22Rv1 (cell line): ENCODE results near the gene TMEM42.
"Not testable (repeated sequence)": the region's sequence is repeated elsewhere in the genome, so short reads cannot be mapped to it uniquely, and the experiment has no call there.

Source experiments
- H3K27ac ChIP-seq: fragments of 450-650 bp; 2 replicates; pipeline ENCODE4 v1.5.1; 2017
- CTCF ChIP-seq: fragments of 450-650 bp; IDR thresholded peaks from 2 replicates; pipeline ENCODE4 v1.5.1; 2017; ENCODE audit warnings: mild to moderate bottlenecking
- ZFX ChIP-seq: fragments of 450-650 bp; IDR thresholded peaks from 2 replicates; pipeline ENCODE4 v1.6.1; 2017; ENCODE audit warnings: antibody characterized with exemption, borderline replicate concordance

TMEM42 gene

GRCh38 chr3:44861412-44862225 lies at the start of gene TMEM42:
TSS of gene TMEM42 (plus strand) at chr3:44861912. CDS start at chr3:44861925, 13 bp downstream.
- no peak within 1 kb of the TSS for H3K27ac ChIP-seq
- TF ChIP-seq CTCF = no peak
- no peak for TF ChIP-seq ZFX

GRCh38 chr3:44814751-44815150 lies 47.0 kb upstream of the TMEM42 start:
- TF ChIP-seq CTCF (no peak), ZFX (no peak)
- no peak overlapping the region for H3K27ac ChIP-seq

GRCh38 chr3:44816334-44816733 lies 45.4 kb upstream of the TMEM42 start:
- H3K27ac ChIP-seq = not testable (repeated sequence)

GRCh38 chr3:44821206-44821605 lies 40.5 kb upstream of the TMEM42 start:
- not testable (repeated sequence) for H3K27ac ChIP-seq

GRCh38 chr3:44825264-44825925 lies 36.3 kb upstream of the TMEM42 start:
- TF ChIP-seq ZFX (no peak), CTCF (no peak)
- no peak overlapping the region for H3K27ac ChIP-seq

- TF ChIP-seq ZFX (no peak), CTCF (no peak)
- H3K27ac ChIP-seq = no peak overlapping the region
Measured at GRCh38 chr3:44827196-44827595, 34.5 kb upstream of the TMEM42 start.

GRCh38 chr3:44831232-44831631 lies 30.5 kb upstream of the TMEM42 start:
- H3K27ac ChIP-seq = no peak overlapping the region
- no peak for TF ChIP-seq CTCF
- no peak for TF ChIP-seq ZFX

- no peak overlapping the region for H3K27ac ChIP-seq
- no peak for TF ChIP-seq CTCF
- no peak for TF ChIP-seq ZFX
Measured at GRCh38 chr3:44832032-44832431, 29.7 kb upstream of the TMEM42 start.
